ENCODE data around the gene ZNF552.

ZNF552 gene

DNA sequence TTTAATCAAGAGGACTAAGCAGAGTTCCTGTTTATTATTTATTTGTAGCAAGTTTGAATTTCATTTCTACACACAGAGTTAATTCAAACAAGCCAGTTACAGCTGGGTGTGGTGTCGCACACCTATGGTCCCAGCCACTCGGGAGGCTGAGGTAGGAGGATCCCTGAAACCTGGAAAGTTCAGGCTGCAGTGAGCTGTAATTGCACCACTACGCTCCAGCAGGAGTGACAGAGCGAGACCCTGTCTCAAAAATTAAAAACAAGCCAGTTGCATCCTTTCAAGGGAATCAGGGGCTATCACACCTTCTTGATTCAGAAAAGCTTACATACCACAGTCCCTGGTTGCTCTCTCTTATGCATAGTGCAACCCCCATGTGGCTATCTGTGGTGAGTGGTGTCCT, 25.4 kb downstream of the ZNF552 start:
- in situ Hi-C loops (cut with MboI; ENCODE audit: low pct_unique_long_range_greater_than_20kb, low sequenced_read_pairs, unreplicated experiment) = no loop called here
- DNase-seq (ENCODE audit: low spot score) = no peak
- TF ChIP-seq, protein P1, sequence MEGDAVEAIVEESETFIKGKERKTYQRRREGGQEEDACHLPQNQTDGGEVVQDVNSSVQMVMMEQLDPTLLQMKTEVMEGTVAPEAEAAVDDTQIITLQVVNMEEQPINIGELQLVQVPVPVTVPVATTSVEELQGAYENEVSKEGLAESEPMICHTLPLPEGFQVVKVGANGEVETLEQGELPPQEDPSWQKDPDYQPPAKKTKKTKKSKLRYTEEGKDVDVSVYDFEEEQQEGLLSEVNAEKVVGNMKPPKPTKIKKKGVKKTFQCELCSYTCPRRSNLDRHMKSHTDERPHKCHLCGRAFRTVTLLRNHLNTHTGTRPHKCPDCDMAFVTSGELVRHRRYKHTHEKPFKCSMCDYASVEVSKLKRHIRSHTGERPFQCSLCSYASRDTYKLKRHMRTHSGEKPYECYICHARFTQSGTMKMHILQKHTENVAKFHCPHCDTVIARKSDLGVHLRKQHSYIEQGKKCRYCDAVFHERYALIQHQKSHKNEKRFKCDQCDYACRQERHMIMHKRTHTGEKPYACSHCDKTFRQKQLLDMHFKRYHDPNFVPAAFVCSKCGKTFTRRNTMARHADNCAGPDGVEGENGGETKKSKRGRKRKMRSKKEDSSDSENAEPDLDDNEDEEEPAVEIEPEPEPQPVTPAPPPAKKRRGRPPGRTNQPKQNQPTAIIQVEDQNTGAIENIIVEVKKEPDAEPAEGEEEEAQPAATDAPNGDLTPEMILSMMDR (IDR thresholded peaks at IDR 0.05; ENCODE audit: extremely low read depth, insufficient read depth, missing control alignments) = no peak

DNA sequence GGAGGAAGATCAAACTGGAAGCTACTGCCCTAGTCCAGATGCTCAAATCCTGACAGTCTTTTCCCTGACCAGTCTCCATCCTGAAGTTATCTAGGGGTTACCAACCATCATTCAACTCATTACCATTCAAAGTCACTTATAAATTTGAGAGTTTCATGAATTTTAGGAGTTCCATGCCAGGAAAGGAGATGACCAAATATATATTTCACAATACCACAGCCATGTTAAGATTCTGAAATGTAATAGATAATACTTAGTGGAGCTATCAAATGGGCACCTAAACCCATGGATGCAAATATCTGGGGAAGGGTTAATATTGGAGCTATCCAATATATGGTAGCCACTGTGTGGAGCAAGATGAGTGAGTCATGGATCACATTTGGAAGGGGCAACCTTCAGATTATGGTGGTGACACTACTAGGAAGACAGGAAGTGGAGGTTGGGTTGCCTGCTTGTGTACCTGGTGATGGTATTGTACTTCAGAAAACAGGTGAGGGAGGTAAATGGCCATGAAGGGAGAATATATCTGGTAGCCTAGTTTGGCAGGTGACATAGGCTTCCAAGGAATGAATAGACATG, 26.5 kb downstream of the ZNF552 start:
- TF ChIP-seq, protein P1 (IDR thresholded peaks at IDR 0.05; ENCODE audit: extremely low read depth, insufficient read depth, missing control alignments) = no peak
- in situ Hi-C loops (cut with MboI; ENCODE audit: low pct_unique_long_range_greater_than_20kb, low sequenced_read_pairs, unreplicated experiment) = no loop called here
- no peak for DNase-seq (ENCODE audit: low spot score)

DNA sequence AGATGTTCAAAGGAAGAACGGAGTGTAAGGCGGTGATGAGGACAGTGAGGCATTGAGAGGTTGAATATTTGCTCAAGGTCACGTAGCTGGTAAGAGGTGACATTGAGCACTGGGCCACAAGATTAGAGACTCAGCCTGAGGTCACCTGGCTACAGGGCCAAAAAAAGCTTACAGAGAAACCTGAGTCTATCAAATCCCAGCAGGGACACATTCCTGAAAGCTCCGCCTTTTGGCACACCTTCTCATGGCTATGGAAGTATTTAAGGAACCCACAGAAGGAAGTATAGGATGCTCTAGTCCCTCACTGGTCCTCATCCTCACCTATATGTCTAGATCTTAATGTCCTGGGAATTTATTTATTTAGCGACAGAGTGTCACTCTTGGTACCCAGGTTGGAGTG, 27.8 kb downstream of the ZNF552 start:
- DNase-seq (ENCODE audit: low spot score) = no peak
- in situ Hi-C loops (cut with MboI; ENCODE audit: low pct_unique_long_range_greater_than_20kb, low sequenced_read_pairs, unreplicated experiment) = no loop called here
- TF ChIP-seq, protein P1 (IDR thresholded peaks at IDR 0.05; ENCODE audit: extremely low read depth, insufficient read depth, missing control alignments) = no peak

DNA sequence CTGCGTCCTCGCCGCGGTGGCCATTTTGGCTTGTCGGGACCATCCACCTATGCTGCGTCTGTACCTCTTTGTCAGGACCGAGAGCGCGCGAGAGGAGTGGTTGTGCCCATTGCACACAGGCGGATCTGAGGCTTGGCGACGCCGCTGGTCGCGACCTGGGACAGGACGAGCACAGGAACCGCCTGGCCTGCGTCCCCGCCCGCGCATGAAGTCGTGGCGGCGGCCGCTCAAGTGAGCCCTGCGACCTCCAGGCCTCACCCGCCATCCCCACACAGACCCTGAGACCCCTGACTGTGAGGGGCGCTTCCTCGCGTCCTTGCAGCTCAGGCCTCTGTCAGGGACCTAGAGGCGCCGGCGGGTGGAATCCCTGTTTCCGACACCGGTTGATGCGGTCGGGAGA, 28.4 kb downstream of the ZNF552 start:
- DNase-seq (ENCODE audit: low spot score) = no peak
- TF ChIP-seq, protein P1 (IDR thresholded peaks at IDR 0.05; ENCODE audit: extremely low read depth, insufficient read depth, missing control alignments) = no peak
- in situ Hi-C loops (cut with MboI; ENCODE audit: low pct_unique_long_range_greater_than_20kb, low sequenced_read_pairs, unreplicated experiment) = no loop called here

DNA sequence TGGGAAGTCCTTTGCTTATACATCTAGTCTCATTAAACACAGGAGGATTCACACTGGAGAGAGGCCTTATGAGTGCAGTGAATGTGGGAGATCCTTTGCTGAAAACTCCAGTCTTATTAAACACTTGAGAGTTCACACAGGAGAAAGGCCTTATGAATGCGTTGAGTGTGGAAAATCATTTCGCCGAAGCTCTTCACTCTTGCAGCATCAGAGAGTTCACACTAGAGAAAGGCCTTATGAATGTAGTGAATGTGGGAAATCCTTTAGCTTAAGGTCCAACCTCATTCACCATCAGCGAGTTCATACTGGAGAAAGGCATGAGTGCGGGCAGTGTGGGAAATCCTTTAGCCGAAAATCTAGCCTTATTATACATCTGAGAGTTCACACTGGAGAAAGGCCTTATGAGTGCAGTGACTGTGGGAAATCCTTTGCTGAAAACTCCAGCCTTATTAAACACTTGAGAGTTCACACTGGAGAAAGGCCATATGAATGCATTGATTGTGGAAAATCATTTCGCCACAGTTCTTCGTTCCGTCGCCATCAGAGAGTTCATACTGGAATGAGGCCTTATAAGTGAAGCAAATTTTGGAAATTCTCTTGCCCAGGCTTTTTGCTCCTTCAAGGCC, 35.4 kb downstream of the ZNF552 start:
- no peak for DNase-seq (ENCODE audit: low spot score)
- in situ Hi-C loops (cut with MboI; ENCODE audit: low pct_unique_long_range_greater_than_20kb, low sequenced_read_pairs, unreplicated experiment) = no loop called here
- TF ChIP-seq, protein P1 (IDR thresholded peaks at IDR 0.05; ENCODE audit: extremely low read depth, insufficient read depth, missing control alignments) = no peak

DNA sequence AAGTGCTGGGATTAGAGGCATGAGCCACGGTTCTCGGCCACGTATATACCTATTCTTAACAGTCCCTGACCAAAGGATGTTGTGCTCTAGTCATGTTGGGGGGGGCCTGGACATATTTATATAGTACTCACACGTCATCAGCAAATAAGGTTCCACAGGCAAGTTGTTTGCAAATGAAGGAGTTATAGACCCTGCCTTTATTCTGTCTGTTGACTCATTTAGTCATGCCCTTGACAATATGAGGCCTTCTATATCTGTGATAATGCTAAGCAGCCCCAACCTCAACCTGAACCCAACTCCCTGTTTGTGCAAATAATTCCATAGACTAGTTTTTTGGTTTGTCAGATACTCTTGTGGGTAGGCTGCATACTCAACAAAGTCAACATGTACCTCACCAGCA, 36.4 kb downstream of the ZNF552 start:
- in situ Hi-C loops (cut with MboI; ENCODE audit: low pct_unique_long_range_greater_than_20kb, low sequenced_read_pairs, unreplicated experiment) = no loop called here
- no peak for DNase-seq (ENCODE audit: low spot score)
- TF ChIP-seq, protein P1 (IDR thresholded peaks at IDR 0.05; ENCODE audit: extremely low read depth, insufficient read depth, missing control alignments) = no peak

All from GM13977 (cell line).